Stimulated activated CD4-positive, alpha-beta T cell treated with anti-CD3 and anti-CD28 coated beads, Interleukin-12 subunit alpha, Interleukin-12 subunit beta, amount 100 ng/mL, for 48 hours (primary cell): ENCODE results near the gene MESP2.

Experiments used
- DNase-seq, 3 donors: peaks; one replicate each; pipeline ENCODE4 v3.0.0-alpha.2; 2020; ENCODE audit warnings: low read depth in 2 of 3, low spot score in 1 of 3

The MESP2 gene

GRCh38 chr15:89754361-89755154 is 21.6 kb upstream of the MESP2 start:
- no peak for DNase-seq

- no peak for DNase-seq
Measured at GRCh38 chr15:89755701-89756100, 20.4 kb upstream of the MESP2 start.

- no peak for DNase-seq
Measured at GRCh38 chr15:89756897-89757296, 19.2 kb upstream of the MESP2 start.

GRCh38 chr15:89758283-89758682 is 17.8 kb upstream of the MESP2 start:
- no peak for DNase-seq

- no peak for DNase-seq
Measured at GRCh38 chr15:89758981-89759380, 17.2 kb upstream of the MESP2 start.

GRCh38 chr15:89759835-89760234 is 16.3 kb upstream of the MESP2 start:
- no peak for DNase-seq

GRCh38 chr15:89760303-89761008 is 15.7 kb upstream of the MESP2 start:
- peak; percentile 45 to 83 (median 55) for DNase-seq

- no peak for DNase-seq
Measured at GRCh38 chr15:89761009-89761831, 14.9 kb upstream of the MESP2 start.

GRCh38 chr15:89761929-89762328 is 14.2 kb upstream of the MESP2 start:
- no peak for DNase-seq

- no peak for DNase-seq
Measured at GRCh38 chr15:89765694-89766093, 10.4 kb upstream of the MESP2 start.

GRCh38 chr15:89766357-89767311 is 9.5 kb upstream of the MESP2 start:
- no peak for DNase-seq

- DNase-seq: no peak
Measured at GRCh38 chr15:89767411-89767915, 8.7 kb upstream of the MESP2 start.

- no peak for DNase-seq
Measured at GRCh38 chr15:89768071-89768500, 8.0 kb upstream of the MESP2 start.

- no peak for DNase-seq
Measured at GRCh38 chr15:89769366-89769765, 6.8 kb upstream of the MESP2 start.

GRCh38 chr15:89770041-89770440 is 6.1 kb upstream of the MESP2 start:
- DNase-seq: no peak

- DNase-seq: no peak
Measured at GRCh38 chr15:89772932-89773583, 3.1 kb upstream of the MESP2 start.

GRCh38 chr15:89774492-89774891 is 1.6 kb upstream of the MESP2 start:
- DNase-seq: no peak

GRCh38 chr15:89775815-89776214 is 317 bp upstream of the MESP2 start:
- DNase-seq: no peak

- no peak for DNase-seq
Measured at GRCh38 chr15:89777073-89777751, 1.1 kb downstream of the MESP2 start.
